Measurements from ENCODE around the gene SH3PXD2A.
A peak's percentile ranks its signal among the peaks of the same experiment; 100 is the strongest.

Gene SH3PXD2A

DNA sequence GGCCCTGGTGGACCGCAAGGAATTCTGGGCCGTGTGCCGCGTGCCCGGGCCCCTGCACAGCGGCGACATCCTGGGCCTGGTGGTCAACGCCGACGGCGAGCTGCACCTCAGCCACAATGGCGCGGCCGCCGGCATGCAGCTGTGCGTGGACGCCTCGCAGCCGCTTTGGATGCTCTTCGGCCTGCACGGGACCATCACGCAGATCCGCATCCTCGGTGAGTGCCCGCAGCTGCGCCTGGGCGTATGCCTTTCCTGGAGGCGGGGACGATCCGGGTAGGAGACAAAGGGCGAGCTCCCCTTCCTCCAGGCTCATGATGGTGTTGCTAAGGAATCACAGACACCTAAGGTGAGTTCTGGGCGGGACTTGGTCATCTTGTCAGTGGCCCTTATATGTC, 270.4 kb downstream of the SH3PXD2A start:
- no peak for DNase-seq
- intact Hi-C loops (cut with DNase I; ENCODE audit: low total_unique reads), result no loop called here
- no peak for TF ChIP-seq CTCF (IDR thresholded peaks at IDR 0.05)
- H3K9me3 ChIP-seq, result peaks cover 0 to 9% (median 4%) of the 10 kb centered on the region in 3 donors
- peak overlapping the region in 1 of 2 donors; percentile 47 for H3K4me3 ChIP-seq
- peaks cover 0 to 29% (median 17%) of the 10 kb centered on the region in 4 donors for H3K4me1 ChIP-seq
- H3K27ac ChIP-seq, result no peak overlapping the region
- peaks cover 0 to 11% of the 10 kb centered on the region in 2 donors for H3K27me3 ChIP-seq
- H3K36me3 ChIP-seq, result peaks cover 10 to 32% (median 14%) of the 10 kb centered on the region in 3 donors

DNA sequence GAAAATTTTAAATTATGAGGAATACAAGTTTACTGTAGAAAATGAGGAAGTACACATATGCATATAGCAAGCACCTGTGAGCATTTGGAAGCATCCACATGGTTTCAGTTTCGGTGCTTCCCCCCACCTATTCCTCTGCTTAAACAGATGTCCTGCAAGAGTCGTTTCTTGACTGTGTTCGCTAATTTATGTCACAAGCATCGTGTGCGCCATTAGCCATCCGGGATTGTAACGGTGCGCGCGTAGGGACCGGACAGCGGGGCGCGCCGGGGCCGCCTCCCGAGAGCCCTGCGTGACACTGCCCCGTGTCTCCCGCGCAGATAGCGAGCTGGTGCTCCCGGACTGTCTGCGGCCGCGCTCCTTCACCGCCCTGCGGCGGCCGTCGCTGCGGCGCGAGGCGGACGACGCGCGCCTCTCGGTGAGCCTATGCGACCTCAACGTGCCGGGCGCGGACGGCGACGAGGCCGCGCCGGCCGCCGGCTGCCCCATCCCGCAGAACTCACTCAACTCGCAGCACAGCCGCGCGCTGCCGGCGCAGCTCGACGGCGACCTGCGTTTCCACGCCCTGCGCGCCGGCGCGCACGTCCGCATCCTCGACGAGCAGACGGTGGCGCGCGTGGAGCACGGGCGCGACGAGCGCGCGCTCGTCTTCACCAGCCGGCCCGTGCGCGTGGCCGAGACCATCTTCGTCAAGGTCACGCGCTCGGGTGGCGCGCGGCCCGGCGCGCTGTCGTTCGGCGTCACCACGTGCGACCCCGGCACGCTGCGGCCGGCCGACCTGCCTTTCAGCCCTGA, 271.0 kb downstream of the SH3PXD2A start:
- intact Hi-C loops (cut with DNase I; ENCODE audit: low total_unique reads), result no loop called here

GRCh38 chr10:103583871-103584215, 271.5 kb downstream of the SH3PXD2A start:
- Histone ChIP-seq H3K27ac (no peak overlapping the region), H3K36me3 (peaks cover 10 to 25% (median 14%) of the 10 kb centered on the region in 3 donors), H3K4me1 (peaks cover 0 to 32% (median 17%) of the 10 kb centered on the region in 4 donors), H3K9me3 (peaks cover 0 to 9% (median 4%) of the 10 kb centered on the region in 3 donors), H3K27me3 (peaks cover 0 to 11% of the 10 kb centered on the region in 2 donors), H3K4me3 (no peak overlapping the region)
- intact Hi-C loops (cut with DNase I; ENCODE audit: low total_unique reads), result no loop called here
- TF ChIP-seq CTCF (IDR thresholded peaks at IDR 0.05), result no peak
- no peak for DNase-seq

More for the DNA sequence above, 271.0 kb downstream of the SH3PXD2A start:
- no peak for DNase-seq
- H3K9me3 ChIP-seq, result peaks cover 0 to 9% (median 4%) of the 10 kb centered on the region in 3 donors
- peaks cover 10 to 30% (median 14%) of the 10 kb centered on the region in 3 donors for H3K36me3 ChIP-seq
- TF ChIP-seq CTCF (IDR thresholded peaks at IDR 0.05), result no peak
- H3K4me1 ChIP-seq, result peaks cover 0 to 32% (median 17%) of the 10 kb centered on the region in 4 donors
- peaks cover 0 to 11% of the 10 kb centered on the region in 2 donors for H3K27me3 ChIP-seq
- H3K4me3 ChIP-seq, result peak overlapping the region; percentile 14 to 47
- no peak overlapping the region for H3K27ac ChIP-seq

DNA sequence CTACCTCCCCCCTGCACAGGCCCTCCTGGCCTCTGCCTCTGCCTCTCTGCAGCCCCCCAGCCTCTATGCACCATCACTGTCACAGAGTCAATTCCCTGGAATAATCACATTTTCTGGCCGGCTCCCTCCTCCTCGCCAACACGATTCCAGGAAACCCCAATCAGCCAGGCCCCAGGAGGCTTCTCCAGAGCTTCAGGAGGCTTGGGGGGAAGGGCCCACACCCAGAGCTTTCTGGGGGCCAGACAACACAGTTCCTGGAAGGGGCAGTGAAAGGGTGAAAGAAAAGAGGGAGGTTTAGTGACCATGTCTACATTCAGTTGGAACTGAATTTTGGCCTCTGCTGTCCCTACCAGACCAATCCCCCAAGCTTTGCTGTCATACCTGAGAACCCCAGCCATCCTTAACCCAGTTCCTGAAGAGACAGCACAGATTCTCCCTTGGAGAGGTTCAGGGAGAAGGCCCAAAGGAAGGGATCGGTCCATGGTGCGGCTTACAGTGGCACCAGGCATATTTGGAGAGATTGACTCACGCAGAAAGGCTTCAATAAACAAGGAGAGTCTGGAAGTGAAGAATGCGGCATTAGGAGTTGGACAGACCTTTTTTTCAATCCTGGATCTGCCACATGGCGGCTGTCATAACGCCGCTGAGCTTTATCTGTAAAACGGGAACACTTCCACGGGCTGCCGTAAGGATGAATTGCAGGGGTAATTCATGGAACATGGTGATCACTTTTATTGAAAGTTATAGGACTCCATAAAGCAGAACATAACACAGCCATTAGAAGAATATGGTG, 272.8 kb downstream of the SH3PXD2A start:
- Histone ChIP-seq H3K9me3 (no peaks in the 10 kb centered on the region), H3K4me1 (peaks cover 0 to 32% (median 17%) of the 10 kb centered on the region in 4 donors), H3K27me3 (peaks cover 0 to 11% of the 10 kb centered on the region in 2 donors), H3K36me3 (peaks cover 3 to 11% (median 3%) of the 10 kb centered on the region in 3 donors), H3K27ac (peak overlapping the region; percentile 21 to 25), H3K4me3 (no peak overlapping the region)
- DNase-seq, result no peak
- no peak for TF ChIP-seq CTCF (IDR thresholded peaks at IDR 0.05)
- intact Hi-C loops (cut with DNase I; ENCODE audit: low total_unique reads), result no loop called here

DNA sequence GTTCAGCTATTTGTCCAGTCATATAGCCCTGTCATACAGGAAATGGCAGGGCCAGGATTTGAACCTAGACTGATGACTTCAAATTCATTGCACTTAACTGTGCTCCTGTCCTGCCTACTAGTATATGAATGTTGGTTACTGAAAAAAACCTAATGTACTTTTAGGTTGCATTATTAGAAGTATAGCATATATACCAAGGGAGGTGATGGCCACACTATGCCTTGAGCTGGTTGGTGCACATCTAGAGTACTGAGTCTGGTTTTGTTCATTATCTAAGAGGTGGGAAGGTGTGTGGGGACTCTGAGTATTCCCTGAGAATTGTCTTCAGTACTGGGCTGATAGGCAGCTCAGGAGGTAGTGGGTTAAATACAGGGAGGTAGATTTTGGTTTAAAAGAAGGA, 273.9 kb downstream of the SH3PXD2A start:
- Histone ChIP-seq H3K4me1 (peaks cover 0 to 32% (median 17%) of the 10 kb centered on the region in 4 donors), H3K4me3 (no peak overlapping the region), H3K36me3 (peaks cover 0 to 3% (median 0%) of the 10 kb centered on the region in 3 donors), H3K27me3 (peaks cover 0 to 11% of the 10 kb centered on the region in 2 donors), H3K9me3 (no peaks in the 10 kb centered on the region), H3K27ac (no peak overlapping the region)
- no peak for DNase-seq
- no peak for TF ChIP-seq CTCF (IDR thresholded peaks at IDR 0.05)
- intact Hi-C loops (cut with DNase I; ENCODE audit: low total_unique reads), result no loop called here

Data from tibial artery (tissue), 4 donors.